ENCODE data around the gene CASP7. TPM values are rescaled to one million over a fixed set of nuclear protein-coding genes. Genes with fewer than 3 reads are reported as not detected.
A peak's percentile ranks its signal among the peaks of the same experiment; 100 is the strongest.

Gene CASP7
- total and polyA plus RNA-seq, 10 of the 15 experiments (the other 5 are each of a cell fraction or from before 2014, with no cell fraction given): 23.7 to 34.4 (median 28.7) TPM

DNA sequence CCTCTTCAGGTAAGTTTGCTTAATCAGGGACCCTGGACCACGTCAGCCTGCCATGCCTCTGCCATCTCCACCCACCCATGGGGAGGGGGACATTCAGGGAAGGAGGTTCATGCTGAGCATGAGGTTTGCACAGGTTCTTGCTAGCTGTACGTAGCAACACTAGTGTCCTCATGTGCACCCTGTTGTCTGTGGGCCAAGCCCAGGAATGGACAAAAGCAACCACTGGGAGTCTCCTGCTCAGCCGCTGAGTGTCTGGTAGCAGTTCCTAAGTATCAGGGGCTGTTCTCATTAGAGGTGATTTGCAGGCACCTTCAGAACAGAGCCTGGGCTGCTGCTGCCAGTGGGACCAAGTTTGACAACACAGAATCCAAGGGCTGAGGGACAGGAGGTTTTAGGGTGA lies 17.9 kb downstream of the CASP7 start (continued):
- TF ChIP-seq NFYA (IDR thresholded peaks at IDR 0.05; ENCODE audit: borderline replicate concordance, low read depth, low read length) (no peak), NR2C2 (IDR thresholded peaks at IDR 0.05; ENCODE audit: borderline replicate concordance, control insufficient read depth, insufficient read length, low read depth) (no peak), BMI1 (IDR thresholded peaks at IDR 0.05; ENCODE audit: borderline replicate concordance) (no peak), MYC (IDR thresholded peaks at IDR 0.05; ENCODE audit: insufficient read depth, insufficient read length, insufficient replicate concordance, low read length, severe bottlenecking) (no peak), ASH2L (IDR thresholded peaks at IDR 0.05; ENCODE audit: borderline replicate concordance, low read depth) (no peak), CHD2 (IDR thresholded peaks at IDR 0.05; ENCODE audit: borderline replicate concordance, low read depth, low read length) (no peak), RB1 (IDR thresholded peaks at IDR 0.05; ENCODE audit: borderline replicate concordance) (no peak), YBX1 (IDR thresholded peaks at IDR 0.05) (no peak)

DNA sequence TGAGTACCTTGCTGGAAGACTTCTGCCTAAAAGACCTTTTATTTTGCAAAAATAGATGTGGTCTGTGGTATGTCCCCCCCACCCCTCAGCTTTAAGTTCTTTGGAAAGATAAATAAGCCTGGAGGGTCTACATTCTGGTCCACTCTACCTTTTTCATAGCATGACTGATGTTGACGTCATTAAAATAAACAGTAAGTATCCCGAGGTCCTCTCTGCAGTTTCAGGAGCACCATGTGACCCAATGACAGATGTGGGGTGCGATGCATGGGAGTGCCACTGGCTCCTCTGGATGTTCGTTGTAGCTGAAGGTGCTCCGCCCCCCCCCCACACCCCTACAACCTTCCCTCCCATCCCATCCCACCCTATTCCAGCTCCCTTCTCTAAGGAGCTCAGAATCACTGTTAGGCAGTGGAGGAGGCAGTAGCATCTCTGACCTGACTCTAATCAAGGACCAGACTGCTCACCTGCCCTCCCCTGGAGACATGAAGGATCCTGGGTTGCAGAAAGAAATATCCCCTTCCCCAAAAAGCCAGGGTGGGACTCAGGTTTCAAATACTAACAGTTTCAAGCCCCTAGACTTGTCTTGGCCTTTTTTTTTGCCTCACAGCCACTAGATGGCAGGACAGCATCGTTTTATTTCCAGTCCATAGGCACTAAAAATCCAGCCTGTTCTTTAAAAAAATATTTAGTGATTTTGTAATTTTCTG lies 25.1 kb downstream of the CASP7 start:
- POLR2A ChIA-PET: no interaction called here
- in situ Hi-C loops (cut with MboI): loop anchor here (5.0 kb wide), 1 partner anchor 398 kb away; no protein-coding TSS in a partner anchor
- Histone ChIP-seq H4K20me1 (ENCODE audit: control insufficient read depth, insufficient read depth) (0 out of 2 replicates have a peak, but pooled peaks cover 4% of the 10 kb centered on the region), H3K4me3 (no peak overlapping the region), H3K4me2 (ENCODE audit: control insufficient read depth, insufficient read depth) (no peak overlapping the region), H2AFZ (ENCODE audit: control insufficient read depth, low read depth, low read length) (no peak overlapping the region), H3K9me3 (replicated peaks; ENCODE audit: control insufficient read depth, insufficient read depth, low read length) (no peaks in the 10 kb centered on the region), H3K79me2 (ENCODE audit: control insufficient read depth, insufficient read depth, low read length) (no peaks in the 10 kb centered on the region), H3K27ac (ENCODE audit: control insufficient read depth, insufficient read depth) (no peak overlapping the region), H3K9ac (ENCODE audit: control insufficient read depth, insufficient read depth, low read length) (no peak overlapping the region), H3K36me3 (ENCODE audit: control insufficient read depth in 2 of 2, insufficient read depth in 2 of 2, low read length in 1 of 2) (no peaks in the 10 kb centered on the region; a peak in 4 of 4 replicates), H3K4me1 (ENCODE audit: control insufficient read depth, insufficient read depth, low read length) (peaks cover 6% of the 10 kb centered on the region; the same call in 1 of the 2 replicates), H3K27me3 (replicated peaks in 1 of 2; ENCODE audit: control insufficient read depth in 2 of 2, insufficient read depth in 2 of 2, low read length in 1 of 2) (no peaks in the 10 kb centered on the region)
- RAD21 ChIA-PET (ENCODE audit: unreplicated experiment): interaction anchor here (0.7 to 2.2 kb wide), 4 partner anchors 26 to 399 kb away, joined by 3 to 14 read pairs (median 6); no protein-coding TSS in a partner anchor
- WGBS (ENCODE audit: insufficient coverage, insufficient replicate concordance, low lambda C conversion rate, missing lambda C conversion rate): 48% methylated on average over 5 of the region's 6 CpGs
- DNase-seq (ENCODE audit: low read depth, low spot score) (no peak), ATAC-seq (peak; percentile 86), FAIRE-seq (peak; percentile 78)
- SMC1A ChIA-PET (ENCODE audit: uncharacterized antibody, unreplicated experiment): interaction anchor here (0.5 to 1.8 kb wide), 5 partner anchors 11 to 398 kb away, joined by 3 to 10 read pairs (median 3); no protein-coding TSS in a partner anchor
- intact Hi-C loops (cut with micrococcal nuclease; ENCODE audit: unreplicated experiment): loop anchor here (2.0 to 10.0 kb wide), 4 partner anchors 78 to 398 kb away; no protein-coding TSS in a partner anchor
- CTCF ChIA-PET: interaction anchor here (0.5 to 2.0 kb wide), 17 partner anchors 10 to 599 kb away, joined by 3 to 15 read pairs (median 5); partner anchors contain the start of gene CASP7
- BruUV-seq (replicated peaks): no TSS peak
- TF ChIP-seq IKZF2 (IDR thresholded peaks at IDR 0.05) (no peak), TARDBP (IDR thresholded peaks at IDR 0.05; ENCODE audit: borderline replicate concordance) (no peak), TBL1XR1 (IDR thresholded peaks at IDR 0.05; ENCODE audit: low read depth, low read length) (no peak), CTCF (IDR thresholded peaks at IDR 0.05 in 2 of 3, conservative IDR thresholded peaks at IDR 0.05 in 1 of 3; ENCODE audit: control insufficient read depth in 2 of 3, extremely low read depth in 1 of 3, insufficient read depth in 1 of 3, low read depth in 3 of 3, low read length in 3 of 3) (peak; percentile 52 to 67 (median 66); a peak in 5 of 6 replicates), SMC3 (IDR thresholded peaks at IDR 0.05; ENCODE audit: borderline replicate concordance, low read length) (peak; percentile 45; the same call in 1 of the 2 replicates), EZH2 (IDR thresholded peaks at IDR 0.05; ENCODE audit: borderline replicate concordance, control insufficient read depth, low read depth, low read length) (no peak), E2F8 (IDR thresholded peaks at IDR 0.05; ENCODE audit: low read depth, partially characterized antibody) (no peak)
